AG04450 (cell line): Measurements from ENCODE around the gene HMGXB3. TPM values are rescaled to one million over a fixed set of nuclear protein-coding genes. Genes with fewer than 3 reads are reported as not detected.

Experiments used
- CTCF ChIA-PET: fragments of 300-600, 350-600 bp; formaldehyde crosslinking; extraction: SDS; loops from one replicate; lab custom pipeline; 2022; ENCODE audit warnings: antibody characterized with exemption, inconsistent platforms; lab: Charles Lee
- POLR2A ChIA-PET: fragments of 350-600 bp; formaldehyde crosslinking; extraction: SDS; loops from one replicate; lab custom pipeline; 2021; ENCODE audit warnings: antibody characterized with exemption, inconsistent platforms; lab: Yijun Ruan, JAX
- DNase-seq: peaks from one replicate; pipeline ENCODE4 v3.0.0-alpha.2; 2011; ENCODE audit warnings: low read depth, low spot score
- H3K27ac ChIP-seq: one replicate; pipeline ENCODE4 v1.5.1; 2012; ENCODE audit warnings: low read depth, low read length, control low read depth
- H3K27me3 ChIP-seq: one replicate; pipeline ENCODE4 v1.6.0; 2012; ENCODE audit warnings: low read length; ENCODE audit not compliant: control insufficient read depth, insufficient read depth
- H3K4me3 ChIP-seq: 2 replicates; pipeline ENCODE4 v1.5.1; 2011; ENCODE audit warnings: mild to moderate bottlenecking, low read depth, low read length, control low read depth
- H3K9me3 ChIP-seq: 2 replicates; pipeline ENCODE4 v1.5.1; 2012; ENCODE audit warnings: low read length; ENCODE audit not compliant: control insufficient read depth, insufficient read depth
- polyA plus RNA-seq: library from polyadenylated mRNA; depleted of rRNA; stranded (reverse); fragments of >200 nt; gene quantifications from 2 replicates; pipeline ENCODE4 v1.2.3, GENCODE V29; 2011
- TF ChIP-seq, protein P1 (sequence below): IDR thresholded peaks from 2 replicates; pipeline ENCODE4 v1.5.1; 2011; ENCODE audit warnings: low read depth, low read length, control low read depth, inconsistent platforms

The HMGXB3 gene
- polyA plus RNA-seq, 1 experiment, result 37.0 TPM

DNA sequence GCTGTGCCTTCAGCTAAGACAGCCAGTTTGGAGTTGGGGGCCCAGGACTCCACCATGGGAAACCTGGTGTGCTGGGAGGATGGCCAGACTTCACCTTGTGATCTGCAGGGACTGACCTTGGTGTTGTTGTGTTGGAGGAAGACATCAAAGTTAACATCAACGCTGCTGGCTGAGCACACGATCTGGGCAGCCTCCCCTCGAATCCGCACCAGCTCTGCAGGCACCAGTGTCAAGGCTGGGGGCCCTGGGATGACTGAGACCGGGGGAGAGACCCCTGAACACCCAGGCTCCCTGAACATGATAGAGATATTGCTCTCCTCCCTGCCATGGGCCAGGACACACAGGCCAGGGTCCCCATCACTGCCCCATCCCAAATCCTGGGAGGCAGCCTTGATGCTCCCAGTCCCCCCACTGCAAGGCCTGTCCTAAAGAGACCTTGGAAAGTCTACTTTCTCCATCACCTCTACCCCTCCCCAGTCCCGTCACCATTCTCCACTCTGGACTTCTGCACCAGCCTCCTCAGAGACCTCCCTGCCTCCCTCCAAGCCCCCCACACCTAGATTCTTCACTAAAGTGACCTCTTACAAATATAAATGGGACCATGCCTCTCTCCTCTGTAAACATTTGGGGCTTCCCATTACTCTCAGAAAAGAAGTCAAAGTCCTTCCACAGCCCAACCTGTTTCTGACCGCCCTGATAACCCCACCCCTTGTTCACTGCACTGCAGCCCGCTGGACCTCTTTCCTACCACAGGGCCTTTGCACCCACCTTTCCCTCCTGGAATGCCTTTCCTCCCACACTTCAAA, 77.7 kb downstream of the HMGXB3 start:
- Histone ChIP-seq H3K9me3 (peaks cover 3% of the 10 kb centered on the region), H3K4me3 (no peak overlapping the region), H3K27me3 (peaks cover 3% of the 10 kb centered on the region), H3K27ac (no peak overlapping the region)
- DNase-seq, result no peak
- ChIA-PET POLR2A (no interaction called here), CTCF (no interaction called here)
- TF ChIP-seq, protein P1, sequence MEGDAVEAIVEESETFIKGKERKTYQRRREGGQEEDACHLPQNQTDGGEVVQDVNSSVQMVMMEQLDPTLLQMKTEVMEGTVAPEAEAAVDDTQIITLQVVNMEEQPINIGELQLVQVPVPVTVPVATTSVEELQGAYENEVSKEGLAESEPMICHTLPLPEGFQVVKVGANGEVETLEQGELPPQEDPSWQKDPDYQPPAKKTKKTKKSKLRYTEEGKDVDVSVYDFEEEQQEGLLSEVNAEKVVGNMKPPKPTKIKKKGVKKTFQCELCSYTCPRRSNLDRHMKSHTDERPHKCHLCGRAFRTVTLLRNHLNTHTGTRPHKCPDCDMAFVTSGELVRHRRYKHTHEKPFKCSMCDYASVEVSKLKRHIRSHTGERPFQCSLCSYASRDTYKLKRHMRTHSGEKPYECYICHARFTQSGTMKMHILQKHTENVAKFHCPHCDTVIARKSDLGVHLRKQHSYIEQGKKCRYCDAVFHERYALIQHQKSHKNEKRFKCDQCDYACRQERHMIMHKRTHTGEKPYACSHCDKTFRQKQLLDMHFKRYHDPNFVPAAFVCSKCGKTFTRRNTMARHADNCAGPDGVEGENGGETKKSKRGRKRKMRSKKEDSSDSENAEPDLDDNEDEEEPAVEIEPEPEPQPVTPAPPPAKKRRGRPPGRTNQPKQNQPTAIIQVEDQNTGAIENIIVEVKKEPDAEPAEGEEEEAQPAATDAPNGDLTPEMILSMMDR, result no peak

DNA sequence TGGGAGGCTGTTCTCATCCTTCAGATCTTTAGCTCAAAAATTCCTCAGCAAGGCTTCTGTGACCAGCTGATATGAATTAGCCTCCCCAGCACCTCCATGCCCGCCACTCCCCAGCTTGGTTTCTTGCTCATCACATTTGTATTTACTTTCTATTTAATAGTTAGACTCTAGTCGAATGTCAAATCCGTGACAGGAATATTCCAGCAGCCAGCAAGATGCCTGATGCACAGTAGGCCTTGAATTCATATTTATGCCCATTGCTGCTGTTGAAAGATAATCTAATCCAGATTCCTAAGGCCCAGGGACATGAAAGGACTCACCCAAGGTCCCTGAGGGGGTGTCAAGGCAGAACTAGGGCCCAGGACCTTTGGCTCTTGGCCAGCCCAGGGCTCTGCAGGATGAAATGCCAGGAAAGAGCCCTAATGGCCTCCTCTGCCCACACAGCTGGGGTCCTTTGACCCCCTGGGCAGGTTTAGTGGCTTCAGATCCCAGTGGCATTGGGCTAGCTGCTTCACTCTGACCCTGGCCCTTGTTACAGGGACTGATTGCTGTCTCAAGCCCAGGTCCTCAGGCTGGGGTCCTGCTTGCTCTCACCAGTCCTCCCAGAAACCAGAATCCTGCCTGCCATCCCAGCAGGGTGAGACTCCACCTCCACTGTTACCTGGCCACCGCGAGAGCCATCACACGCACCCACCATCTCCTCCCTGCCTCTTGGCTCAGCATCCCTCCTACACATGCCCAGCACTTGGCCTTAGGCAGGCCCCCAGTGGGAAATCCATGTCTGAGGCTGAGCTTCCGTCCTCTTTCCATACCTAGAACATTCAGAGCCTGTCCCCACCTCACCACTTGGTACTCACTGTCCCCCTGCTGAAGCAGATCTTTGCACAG, 78.5 kb downstream of the HMGXB3 start:
- Histone ChIP-seq H3K4me3 (no peak overlapping the region), H3K9me3 (no peaks in the 10 kb centered on the region; the same call in 1 of the 2 replicates), H3K27me3 (peaks cover 3% of the 10 kb centered on the region), H3K27ac (no peak overlapping the region)
- no peak for DNase-seq
- ChIA-PET POLR2A (no interaction called here), CTCF (no interaction called here)
- TF ChIP-seq, protein P1, result no peak

DNA sequence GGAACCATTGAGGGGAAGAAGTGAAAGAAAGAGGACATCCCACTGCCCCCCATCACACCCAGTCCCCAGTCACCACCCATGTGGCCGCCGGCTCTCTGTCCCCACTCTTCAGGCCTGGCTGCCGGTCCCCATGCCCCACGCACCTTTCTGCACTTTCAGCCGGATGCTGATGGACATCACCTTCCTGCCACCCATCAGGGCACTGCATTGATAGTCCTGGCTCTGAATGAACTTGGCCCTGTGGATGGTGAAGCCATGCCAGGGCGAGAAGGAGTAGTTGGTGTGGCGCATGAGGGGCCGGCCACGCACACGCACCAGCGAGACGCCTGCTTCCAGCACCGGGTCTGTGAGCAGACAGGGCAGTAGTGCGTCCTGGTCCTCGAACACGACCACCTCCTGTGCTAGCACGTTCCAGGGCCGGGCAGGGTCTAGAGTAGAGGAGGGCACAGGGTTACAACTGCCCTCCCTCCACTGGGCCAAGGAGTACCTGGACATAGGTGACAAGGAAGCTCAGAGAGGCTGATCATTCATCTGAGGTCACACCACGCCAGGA, 79.4 kb downstream of the HMGXB3 start:
- ChIA-PET POLR2A (no interaction called here), CTCF (no interaction called here)
- no peak for DNase-seq
- H3K27ac ChIP-seq, result no peak overlapping the region
- no peak overlapping the region for H3K4me3 ChIP-seq
- H3K9me3 ChIP-seq, result no peaks in the 10 kb centered on the region; the same call in 1 of the 2 replicates
- TF ChIP-seq, protein P1, result no peak
- H3K27me3 ChIP-seq, result peaks cover 3% of the 10 kb centered on the region

DNA sequence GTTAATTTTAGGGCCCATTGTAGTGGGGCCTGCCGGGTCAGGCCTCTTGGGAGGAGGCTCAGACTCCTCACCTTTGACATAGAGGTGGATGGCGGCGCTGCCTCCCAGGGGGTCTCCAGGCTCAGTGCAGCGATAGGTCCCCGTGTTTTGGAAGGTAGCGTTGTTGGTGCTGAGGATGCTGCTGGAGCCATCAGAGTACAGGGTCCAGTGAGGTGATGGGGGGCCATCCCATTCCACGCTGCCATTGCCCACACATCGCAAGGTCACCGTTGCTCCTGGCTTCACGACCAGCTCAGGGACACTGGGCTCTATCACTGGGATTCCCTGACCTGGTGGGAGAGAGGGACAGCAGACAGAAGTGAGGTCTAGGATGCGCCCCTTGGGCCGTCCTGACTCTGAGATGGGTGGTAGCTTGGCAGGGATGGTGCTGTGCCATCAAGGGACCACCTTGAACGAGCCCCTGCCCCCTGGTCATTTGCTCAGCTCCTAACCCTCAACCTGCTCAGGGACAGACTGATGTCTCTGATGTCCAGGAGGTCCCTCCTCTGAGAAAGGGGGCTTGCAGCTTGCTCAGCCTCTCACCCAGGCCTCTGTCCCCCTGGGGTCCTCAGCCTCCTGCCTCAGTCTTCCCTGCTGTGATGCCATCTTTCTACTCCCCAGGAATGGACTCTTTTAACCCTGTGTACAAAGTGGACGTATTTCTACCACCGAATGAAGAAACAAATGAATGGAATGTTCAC, 80.3 kb downstream of the HMGXB3 start:
- ChIA-PET POLR2A (no interaction called here), CTCF (no interaction called here)
- DNase-seq, result no peak
- Histone ChIP-seq H3K27me3 (peaks cover 3% of the 10 kb centered on the region), H3K9me3 (no peaks in the 10 kb centered on the region; the same call in 1 of the 2 replicates), H3K4me3 (no peak overlapping the region), H3K27ac (no peak overlapping the region)
- TF ChIP-seq, protein P1, result no peak
